SK-N-SH (cell line): ENCODE measurements around the gene STAG2. TPM values are rescaled to one million over a fixed set of nuclear protein-coding genes. Genes with fewer than 3 reads are reported as not detected.

ENCODE experiments used
- CTCF ChIA-PET: fragments of 300-600, 350-600 bp; formaldehyde crosslinking; extraction: SDS; loops from one replicate; lab custom pipeline; 2021; lab: Yijun Ruan, JAX
- POLR2A ChIA-PET: fragments of 350-600 bp; sonication (Branson Sonifier 250); formaldehyde crosslinking; extraction: SDS; loops from one replicate; lab custom pipeline; 2020; ENCODE audit warnings: antibody characterized with exemption, inconsistent platforms; lab: Yijun Ruan, JAX
- DNase-seq: peaks from one replicate; pipeline ENCODE4 v3.0.0; 2012
- H2AFZ ChIP-seq: fragments of 200-600 bp; sonication (generic); 2 replicates; pipeline ENCODE4 v1.8.1; 2016; ENCODE audit warnings: antibody characterized with exemption, mild to moderate bottlenecking, low read depth
- H3F3A ChIP-seq: fragments of 200-600 bp; sonication (generic); replicated peaks from 2 replicates; pipeline ENCODE3; 2016; ENCODE audit warnings: antibody characterized with exemption, mild to moderate bottlenecking; ENCODE audit not compliant: insufficient read depth
- H3K27ac ChIP-seq, 2 experiments: fragments of 200-500 bp in 1 of 2; fragments of 200-600 bp in 1 of 2; sonication (Bioruptor generic) in 1 of 2; sonication (generic), shearing (Covaris generic) in 1 of 2; 2 replicates each; pipeline versions ENCODE4 v1.5.1 to v1.6.1; 2014 to 2016; ENCODE audit warnings: low read depth in 2 of 2, inconsistent platforms in 1 of 2, low read length in 1 of 2, mild to moderate bottlenecking in 1 of 2, mixed read lengths in 1 of 2
- H3K27me3 ChIP-seq: fragments of 200-600 bp; sonication (generic), shearing (Covaris generic); 2 replicates; pipeline ENCODE4 v1.6.1; 2016; ENCODE audit warnings: mixed run types; ENCODE audit not compliant: insufficient read depth
- H3K36me3 ChIP-seq, 2 experiments: fragments of 200-500 bp in 1 of 2; fragments of 200-600 bp in 1 of 2; sonication (Bioruptor generic) in 1 of 2; sonication (generic) in 1 of 2; replicated peaks in 1 of 2; 2 replicates each; pipeline versions ENCODE3 to v1.5.1; 2014 to 2016; ENCODE audit warnings: low read length in 1 of 2, mild to moderate bottlenecking in 1 of 2; ENCODE audit not compliant: insufficient read depth in 2 of 2, control insufficient read depth in 1 of 2
- H3K4me1 ChIP-seq, 2 experiments: fragments of 200-500 bp in 1 of 2; fragments of 200-600 bp in 1 of 2; sonication (Bioruptor generic) in 1 of 2; sonication (generic), shearing (Covaris generic) in 1 of 2; 2 replicates each; pipeline versions ENCODE4 v1.5.1 to v1.6.1; 2014 to 2016; ENCODE audit warnings: low read depth in 1 of 2, low read length in 1 of 2, mixed run types in 1 of 2; ENCODE audit not compliant: insufficient read depth in 2 of 2, control insufficient read depth in 1 of 2
- H3K4me2 ChIP-seq: fragments of 200-600 bp; sonication (generic), shearing (Covaris generic); 2 replicates; pipeline ENCODE4 v1.6.1; 2017; ENCODE audit warnings: mixed run types
- H3K4me3 ChIP-seq, 2 experiments: fragments of 200-500 bp in 1 of 2; fragments of 200-600 bp in 1 of 2; sonication (Bioruptor generic) in 1 of 2; sonication (generic), shearing (Covaris generic) in 1 of 2; 2 replicates each; pipeline versions ENCODE4 v1.5.1 to v1.8.1; 2014 to 2016; ENCODE audit warnings: low read depth in 2 of 2, inconsistent platforms in 1 of 2, low read length in 1 of 2, mild to moderate bottlenecking in 1 of 2, mixed read lengths in 1 of 2, moderate library complexity in 1 of 2
- H3K79me2 ChIP-seq: fragments of 200-600 bp; sonication (generic); 2 replicates; pipeline ENCODE4 v1.8.1; 2017; ENCODE audit warnings: mild to moderate bottlenecking; ENCODE audit not compliant: insufficient read depth
- H3K9ac ChIP-seq: fragments of 200-600 bp; sonication (generic); 2 replicates; pipeline ENCODE4 v1.6.1; 2017; ENCODE audit warnings: mixed run types
- H3K9me2 ChIP-seq: fragments of 200-600 bp; sonication (generic); 2 replicates; pipeline ENCODE4 v1.6.1; 2017; ENCODE audit warnings: mixed run types
- H3K9me3 ChIP-seq: fragments of 200-600 bp; sonication (generic); 2 replicates; pipeline ENCODE4 v1.6.1; 2017; ENCODE audit warnings: mixed run types, mild to moderate bottlenecking, moderate library complexity
- H4K20me1 ChIP-seq: fragments of 200-600 bp; sonication (generic); 2 replicates; pipeline ENCODE4 v1.6.1; 2017; ENCODE audit warnings: mild to moderate bottlenecking, mixed run types; ENCODE audit not compliant: insufficient read depth
- CHD2 ChIP-seq: fragments of 150-350 bp; IDR thresholded peaks from 2 replicates; pipeline ENCODE4 v1.6.1; 2018; ENCODE audit warnings: low read length; ENCODE audit not compliant: partially characterized antibody
- ELF1 ChIP-seq: IDR thresholded peaks from 2 replicates; pipeline ENCODE4 v1.4.0; 2012
- EZH2phosphoT487 ChIP-seq: fragments of 200-600 bp; sonication (generic); IDR thresholded peaks from 2 replicates; pipeline ENCODE4 v1.6.1; 2017; ENCODE audit warnings: low read depth, mixed run types, mild to moderate bottlenecking, antibody characterized with exemption, moderate library complexity, borderline replicate concordance
- GABPA ChIP-seq: IDR thresholded peaks from 2 replicates; pipeline ENCODE4 v1.4.0; 2012; ENCODE audit warnings: low read depth, mild to moderate bottlenecking
- GATA2 ChIP-seq: sonication (generic); formaldehyde crosslinking; IDR thresholded peaks from 2 replicates; pipeline ENCODE4 v1.5.0; 2020; ENCODE audit warnings: mild to moderate bottlenecking, missing genetic modification reagents
- JUND ChIP-seq: IDR thresholded peaks from 2 replicates; pipeline ENCODE4 v1.4.0; 2012
- MEF2A ChIP-seq: IDR thresholded peaks from 2 replicates; pipeline ENCODE4 v1.4.0; 2012; ENCODE audit warnings: low read depth, borderline replicate concordance
- MXI1 ChIP-seq: IDR thresholded peaks from 2 replicates; pipeline ENCODE4 v1.6.1; 2012; ENCODE audit warnings: mild to moderate bottlenecking, low read depth, low read length, improper control_type of control experiment
- NFIC ChIP-seq: IDR thresholded peaks from 2 replicates; pipeline ENCODE4 v1.4.0; 2012; ENCODE audit warnings: borderline replicate concordance
- NRF1 ChIP-seq: IDR thresholded peaks from 2 replicates; pipeline ENCODE4 v1.6.1; 2012; ENCODE audit warnings: low read depth, mild to moderate bottlenecking, low read length
- POLR2AphosphoS5 ChIP-seq: IDR thresholded peaks from 2 replicates; pipeline ENCODE4 v1.6.1; 2012; ENCODE audit warnings: low read depth, low read length
- RAD21 ChIP-seq: IDR thresholded peaks from 2 replicates; pipeline ENCODE4 v1.6.1; 2012; ENCODE audit warnings: mild to moderate bottlenecking, low read length
- REST ChIP-seq: IDR thresholded peaks from 2 replicates; pipeline ENCODE4 v1.6.1; 2012; ENCODE audit warnings: mild to moderate bottlenecking, low read depth, low read length, moderate library complexity
- RFX5 ChIP-seq: IDR thresholded peaks from 2 replicates; pipeline ENCODE4 v1.6.1; 2012; ENCODE audit warnings: mild to moderate bottlenecking, improper control_type of control experiment, low read length
- SMC3 ChIP-seq: IDR thresholded peaks from 2 replicates; pipeline ENCODE4 v1.6.1; 2012; ENCODE audit warnings: low read depth, low read length, improper control_type of control experiment
- TCF12 ChIP-seq: IDR thresholded peaks from 2 replicates; pipeline ENCODE4 v1.4.0; 2012
- TEAD4 ChIP-seq: IDR thresholded peaks from 2 replicates; pipeline ENCODE4 v1.4.0; 2012; ENCODE audit warnings: mild to moderate bottlenecking, borderline replicate concordance; ENCODE audit not compliant: insufficient read depth
- USF2 ChIP-seq: fragments of 150-350 bp; IDR thresholded peaks from 2 replicates; pipeline ENCODE4 v1.6.1; 2017; ENCODE audit warnings: antibody characterized with exemption, low read length, low read depth, borderline replicate concordance
- YY1 ChIP-seq: IDR thresholded peaks from 2 replicates; pipeline ENCODE4 v1.4.0; 2012; ENCODE audit warnings: low read depth, mild to moderate bottlenecking
- ZBTB33 ChIP-seq: IDR thresholded peaks from 2 replicates; pipeline ENCODE4 v1.4.0; 2012; ENCODE audit warnings: low read depth, borderline replicate concordance
- WGBS: methylation state at CpG from one replicate; pipeline ENCODE4 v1.1.6; 2017; ENCODE audit warnings: low lambda C conversion rate; 5-methylcytosine and 5-hydroxymethylcytosine counted together
- polyA plus RNA-seq, 3 experiments: library from polyadenylated mRNA; depleted of rRNA; stranded (reverse); fragments of >200 nt; gene quantifications; 2 replicates each; pipeline ENCODE4 v1.2.3, GENCODE V29; 2012
- TF ChIP-seq, protein P1 (sequence below): IDR thresholded peaks from 2 replicates; pipeline ENCODE4 v1.4.0; 2012; ENCODE audit warnings: low read depth, borderline replicate concordance
- TF ChIP-seq, protein P2 (sequence below): fragments of 200-600 bp; sonication (generic); IDR thresholded peaks from 2 replicates; pipeline ENCODE4 v1.6.1; 2017; ENCODE audit warnings: antibody characterized with exemption, mild to moderate bottlenecking, moderate library complexity

The STAG2 gene
- polyA plus RNA-seq, 1 of the 3 experiments (the other 2 are of a cell fraction): 11.3 TPM

DNA sequence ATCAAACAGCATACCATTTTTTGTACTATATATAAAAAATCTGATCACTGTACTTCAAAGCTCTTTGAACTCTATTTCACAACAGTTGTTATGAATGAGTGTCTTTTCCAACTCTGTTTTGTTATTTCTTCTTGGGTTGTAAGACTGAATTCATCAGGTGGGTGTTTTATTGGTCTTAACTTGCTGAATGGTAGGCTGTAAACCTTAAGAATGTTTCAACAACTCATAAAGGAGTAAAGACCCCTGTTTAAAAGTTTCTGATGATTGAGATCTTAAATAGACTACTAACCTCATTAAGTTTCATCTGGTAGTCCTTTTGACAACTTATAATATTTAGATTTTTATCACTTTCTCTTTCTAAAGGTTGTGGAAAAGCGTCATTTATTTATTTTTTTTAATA lies 18.4 kb upstream of the STAG2 start:
- H3K9me3 ChIP-seq: no peaks in the 10 kb centered on the region
- no peak overlapping the region for H2AFZ ChIP-seq
- no peaks in the 10 kb centered on the region for H3K9me2 ChIP-seq
- no peaks in the 10 kb centered on the region for H4K20me1 ChIP-seq
- TF ChIP-seq ELF1 (no peak), TEAD4 (no peak), RAD21 (no peak), MXI1 (no peak), MEF2A (no peak), EZH2phosphoT487 (no peak), CHD2 (no peak), TCF12 (no peak), SMC3 (no peak), NRF1 (no peak), POLR2AphosphoS5 (no peak), USF2 (no peak), ZBTB33 (no peak), JUND (no peak), NFIC (no peak), GABPA (no peak)
- TF ChIP-seq, protein P1, sequence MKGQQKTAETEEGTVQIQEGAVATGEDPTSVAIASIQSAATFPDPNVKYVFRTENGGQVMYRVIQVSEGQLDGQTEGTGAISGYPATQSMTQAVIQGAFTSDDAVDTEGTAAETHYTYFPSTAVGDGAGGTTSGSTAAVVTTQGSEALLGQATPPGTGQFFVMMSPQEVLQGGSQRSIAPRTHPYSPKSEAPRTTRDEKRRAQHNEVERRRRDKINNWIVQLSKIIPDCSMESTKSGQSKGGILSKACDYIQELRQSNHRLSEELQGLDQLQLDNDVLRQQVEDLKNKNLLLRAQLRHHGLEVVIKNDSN: no peak
- no peak for DNase-seq
- no peaks in the 10 kb centered on the region for H3F3A ChIP-seq
- no peaks in the 10 kb centered on the region for H3K79me2 ChIP-seq
- H3K36me3 ChIP-seq: no peaks in the 10 kb centered on the region
- H3K27me3 ChIP-seq: no peaks in the 10 kb centered on the region
- H3K4me2 ChIP-seq: no peak overlapping the region
- H3K27ac ChIP-seq: no peak overlapping the region
- no peak overlapping the region for H3K4me3 ChIP-seq
- CTCF ChIA-PET: no interaction called here
- POLR2A ChIA-PET: no interaction called here
- 36% methylated on average over 1 of the region's 1 CpG for WGBS
- H3K4me1 ChIP-seq: no peaks in the 10 kb centered on the region
- H3K9ac ChIP-seq: no peak overlapping the region

DNA sequence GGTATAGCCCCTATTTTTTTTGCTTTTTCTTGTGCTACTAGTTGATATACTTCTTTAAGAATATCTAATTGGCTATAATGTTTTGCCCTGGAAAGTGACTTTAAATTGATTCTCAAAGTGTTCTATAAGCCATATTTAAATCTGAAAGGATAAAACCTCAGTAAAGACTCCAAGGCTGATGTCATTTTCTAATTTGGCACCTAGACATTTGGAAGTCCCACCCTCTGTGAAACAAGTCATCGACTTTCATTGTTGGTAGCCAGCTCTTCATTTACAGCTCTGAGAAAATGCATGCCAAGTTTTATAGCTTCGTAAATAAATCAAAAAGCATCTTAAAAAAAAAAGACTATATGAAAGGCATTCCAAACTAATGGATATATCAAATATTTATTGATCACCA lies 18.0 kb upstream of the STAG2 start:
- WGBS: 40% methylated on average over 2 of the region's 2 CpGs
- DNase-seq: no peak
- POLR2A ChIA-PET: no interaction called here
- Histone ChIP-seq H3K9ac (no peak overlapping the region), H2AFZ (no peak overlapping the region), H3F3A (no peaks in the 10 kb centered on the region), H4K20me1 (no peaks in the 10 kb centered on the region), H3K27ac (no peak overlapping the region), H3K27me3 (no peaks in the 10 kb centered on the region), H3K9me2 (no peaks in the 10 kb centered on the region), H3K4me1 (no peaks in the 10 kb centered on the region), H3K36me3 (no peaks in the 10 kb centered on the region), H3K79me2 (no peaks in the 10 kb centered on the region), H3K9me3 (no peaks in the 10 kb centered on the region), H3K4me2 (no peak overlapping the region), H3K4me3 (no peak overlapping the region)
- CTCF ChIA-PET: no interaction called here
- TF ChIP-seq, protein P2, sequence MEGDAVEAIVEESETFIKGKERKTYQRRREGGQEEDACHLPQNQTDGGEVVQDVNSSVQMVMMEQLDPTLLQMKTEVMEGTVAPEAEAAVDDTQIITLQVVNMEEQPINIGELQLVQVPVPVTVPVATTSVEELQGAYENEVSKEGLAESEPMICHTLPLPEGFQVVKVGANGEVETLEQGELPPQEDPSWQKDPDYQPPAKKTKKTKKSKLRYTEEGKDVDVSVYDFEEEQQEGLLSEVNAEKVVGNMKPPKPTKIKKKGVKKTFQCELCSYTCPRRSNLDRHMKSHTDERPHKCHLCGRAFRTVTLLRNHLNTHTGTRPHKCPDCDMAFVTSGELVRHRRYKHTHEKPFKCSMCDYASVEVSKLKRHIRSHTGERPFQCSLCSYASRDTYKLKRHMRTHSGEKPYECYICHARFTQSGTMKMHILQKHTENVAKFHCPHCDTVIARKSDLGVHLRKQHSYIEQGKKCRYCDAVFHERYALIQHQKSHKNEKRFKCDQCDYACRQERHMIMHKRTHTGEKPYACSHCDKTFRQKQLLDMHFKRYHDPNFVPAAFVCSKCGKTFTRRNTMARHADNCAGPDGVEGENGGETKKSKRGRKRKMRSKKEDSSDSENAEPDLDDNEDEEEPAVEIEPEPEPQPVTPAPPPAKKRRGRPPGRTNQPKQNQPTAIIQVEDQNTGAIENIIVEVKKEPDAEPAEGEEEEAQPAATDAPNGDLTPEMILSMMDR: no peak
- no peak for TF ChIP-seq NRF1
- no peak for TF ChIP-seq REST
- no peak for TF ChIP-seq GATA2 (CRISPR knock-in tag)
- no peak for TF ChIP-seq YY1
- TF ChIP-seq RAD21: no peak
- no peak for TF ChIP-seq RFX5
- no peak for TF ChIP-seq JUND
